Thymus (tissue), 14 donors: Measurements from ENCODE around the gene CLDND2. TPM values are rescaled to one million over a fixed set of nuclear protein-coding genes. Genes with fewer than 3 reads are reported as not detected.
"Not testable (repeated sequence)": the region's sequence is repeated elsewhere in the genome, so short reads cannot be mapped to it uniquely, and the experiment has no call there.

Source experiments
- DNase-seq, 9 donors: peaks; one replicate each; pipeline ENCODE4 v3.0.0-alpha.2; 2013; ENCODE audit warnings: low spot score in 9 of 9, low read depth in 6 of 9, missing footprints in 1 of 9
- H3K27ac ChIP-seq, 2 donors: one replicate each; pipeline ENCODE4 v1.5.1; 2013; ENCODE audit warnings: control low read depth in 1 of 2, low read depth in 1 of 2, low read length in 1 of 2, mild to moderate bottlenecking in 1 of 2, moderate library complexity in 1 of 2
- H3K27me3 ChIP-seq, 2 donors: one replicate each; pipeline ENCODE4 v1.5.1; 2013; ENCODE audit warnings: low read length in 1 of 2; ENCODE audit not compliant: control insufficient read depth in 2 of 2, insufficient read depth in 1 of 2
- H3K36me3 ChIP-seq, 2 donors: one replicate each; pipeline ENCODE4 v1.5.1; 2013; ENCODE audit warnings: low read length in 1 of 2, mild to moderate bottlenecking in 1 of 2, moderate library complexity in 1 of 2; ENCODE audit not compliant: control insufficient read depth in 2 of 2, insufficient read depth in 2 of 2
- H3K4me1 ChIP-seq, 2 donors: one replicate each; pipeline ENCODE4 v1.5.1; 2013; ENCODE audit warnings: low read length in 2 of 2; ENCODE audit not compliant: control insufficient read depth in 2 of 2, insufficient read depth in 2 of 2
- H3K4me3 ChIP-seq, 2 donors: one replicate each; pipeline ENCODE4 v1.5.1; 2013; ENCODE audit warnings: low read length in 2 of 2, control low read depth in 1 of 2, mild to moderate bottlenecking in 1 of 2
- H3K9me3 ChIP-seq, 2 donors: one replicate each; pipeline ENCODE4 v1.5.1; 2013; ENCODE audit warnings: low read length in 1 of 2, mild to moderate bottlenecking in 1 of 2; ENCODE audit not compliant: control insufficient read depth in 2 of 2, insufficient read depth in 1 of 2
- WGBS: extraction: QIAGEN DNeasy Blood & Tissue Kit; methylation state at CpG from one replicate; pipeline ENCODE4 v1.1.7; 2013; 5-methylcytosine and 5-hydroxymethylcytosine counted together
- long read RNA-seq, 10 donors: transcript quantifications; one replicate each; lab custom pipeline, GENCODE V29; 2026
- polyA plus RNA-seq: library from polyadenylated mRNA; stranded (reverse); fragments of 200-250 nt; gene quantifications from one replicate; pipeline ENCODE4 v1.2.3, GENCODE V29; 2013
- total RNA-seq: library from RNA; stranded (reverse); fragments of 120-200 nt; gene quantifications from one replicate; pipeline ENCODE4 v1.2.4, GENCODE V29; 2013
- donor health status: healthy.

The CLDND2 gene
- 0.76 TPM for total RNA-seq
- polyA plus RNA-seq = 2.1 TPM
- long read RNA-seq, donor 1 = 0 reads
- long read RNA-seq, donor 2 = 0 reads
- long read RNA-seq, donor 3 = 0 reads
- long read RNA-seq, donor 4 = 0 reads
- long read RNA-seq, donor 5 = 0 reads
- long read RNA-seq, donor 6 = 0 reads
- long read RNA-seq, donor 7 = 0 reads
- long read RNA-seq, donor 8 = 0 reads
- long read RNA-seq, donor 9 = 0 reads
- long read RNA-seq, donor 10 = 0 reads

GRCh38 chr19:51368366-51369282 is at the start of gene CLDND2:
TSS of gene CLDND2 (minus strand) at chr19:51369003. CDS start at chr19:51368577, 426 bp downstream.
- no peaks in the 10 kb centered on the region for H3K36me3 ChIP-seq
- no peaks in the 10 kb centered on the region for H3K27me3 ChIP-seq
- H3K27ac ChIP-seq = peak within 1 kb of the TSS; percentile 80 to 83
- peak within 1 kb of the TSS; percentile 69 to 85 for H3K4me3 ChIP-seq
- H3K4me1 ChIP-seq = peaks cover 16 to 70% of the 10 kb centered on the region in 2 donors
- WGBS = 62% methylated on average over 23 of the region's 23 CpGs
- peak in 1 of 9 donors; percentile 31 for DNase-seq
- no peaks in the 10 kb centered on the region for H3K9me3 ChIP-seq

GRCh38 chr19:51417810-51418157 is 49.0 kb upstream of the CLDND2 start:
- H3K27me3 ChIP-seq = peaks cover 10 to 21% of the 10 kb centered on the region in 2 donors
- no peaks in the 10 kb centered on the region for H3K36me3 ChIP-seq
- H3K9me3 ChIP-seq = no peaks in the 10 kb centered on the region
- 61% methylated on average over 3 of the region's 3 CpGs for WGBS
- no peak for DNase-seq
- H3K4me3 ChIP-seq = no peak overlapping the region
- no peak overlapping the region for H3K27ac ChIP-seq
- H3K4me1 ChIP-seq = peaks cover 0 to 7% of the 10 kb centered on the region in 2 donors

- Histone ChIP-seq H3K36me3 (no peaks in the 10 kb centered on the region), H3K9me3 (no peaks in the 10 kb centered on the region), H3K4me1 (peaks cover 0 to 7% of the 10 kb centered on the region in 2 donors), H3K27me3 (peaks cover 10 to 21% of the 10 kb centered on the region in 2 donors), H3K27ac (peak within 1 kb of the TSS in 1 of 2 donors; percentile 51), H3K4me3 (peak within 1 kb of the TSS in 1 of 2 donors; percentile 26)
- WGBS = 25% methylated on average over 21 of the region's 21 CpGs
- peak in 1 of 9 donors; percentile 67 for DNase-seq
Measured at GRCh38 chr19:51417107-51417809, 48.5 kb upstream of the CLDND2 start, which contains the start of gene SIGLEC10. TSS of gene SIGLEC10 (minus strand) at chr19:51417642. CDS start at chr19:51417581, 61 bp downstream.

- not testable (repeated sequence) for DNase-seq, H3K27ac ChIP-seq, H3K4me3 ChIP-seq, H3K36me3 ChIP-seq, H3K9me3 ChIP-seq, H3K4me1 ChIP-seq
- 96% methylated on average over 15 of the region's 15 CpGs for WGBS
- peaks cover 6 to 16% of the 10 kb centered on the region in 2 donors for H3K27me3 ChIP-seq
Measured at GRCh38 chr19:51416422-51416821, 47.6 kb upstream of the CLDND2 start.

GRCh38 chr19:51415187-51415586 is 46.4 kb upstream of the CLDND2 start:
- no peaks in the 10 kb centered on the region for H3K9me3 ChIP-seq
- H3K36me3 ChIP-seq = no peaks in the 10 kb centered on the region
- no peak overlapping the region for H3K27ac ChIP-seq
- no peak overlapping the region for H3K4me3 ChIP-seq
- peaks cover 2 to 6% of the 10 kb centered on the region in 2 donors for H3K27me3 ChIP-seq
- no peak for DNase-seq
- 94% methylated on average over 12 of the region's 12 CpGs for WGBS
- H3K4me1 ChIP-seq = peaks cover 0 to 4% of the 10 kb centered on the region in 2 donors

- Histone ChIP-seq H3K36me3 (no peaks in the 10 kb centered on the region), H3K9me3 (no peaks in the 10 kb centered on the region), H3K27me3 (no peaks in the 10 kb centered on the region), H3K4me3 (no peak overlapping the region), H3K4me1 (peaks cover 0 to 16% of the 10 kb centered on the region in 2 donors), H3K27ac (no peak overlapping the region)
- WGBS = 94% methylated on average over 15 of the region's 15 CpGs
- DNase-seq = no peak
Measured at GRCh38 chr19:51410950-51411748, 42.3 kb upstream of the CLDND2 start.

- Histone ChIP-seq H3K36me3 (no peaks in the 10 kb centered on the region), H3K27me3 (no peaks in the 10 kb centered on the region), H3K4me3 (no peak overlapping the region), H3K27ac (no peak overlapping the region), H3K4me1 (peaks cover 0 to 16% of the 10 kb centered on the region in 2 donors), H3K9me3 (peaks cover 0 to 9% of the 10 kb centered on the region in 2 donors)
- WGBS = 60% methylated on average over 6 of the region's 6 CpGs
- peak in 1 of 9 donors; percentile 48 for DNase-seq
Measured at GRCh38 chr19:51407511-51408131, 38.8 kb upstream of the CLDND2 start.

GRCh38 chr19:51402117-51402516 is 33.3 kb upstream of the CLDND2 start:
- 94% methylated on average over 9 of the region's 9 CpGs for WGBS
- no peak for DNase-seq

More at GRCh38 chr19:51402117-51402516, 33.3 kb upstream of the CLDND2 start:
- Histone ChIP-seq H3K4me1 (peaks cover 0 to 13% of the 10 kb centered on the region in 2 donors), H3K36me3 (no peaks in the 10 kb centered on the region), H3K4me3 (no peak overlapping the region), H3K27me3 (no peaks in the 10 kb centered on the region), H3K27ac (no peak overlapping the region), H3K9me3 (peaks cover 3 to 16% of the 10 kb centered on the region in 2 donors)
